Osteocyte (in vitro differentiated cells): ENCODE data around the gene NCOA3. TPM values are rescaled to one million over a fixed set of nuclear protein-coding genes. Genes with fewer than 3 reads are reported as not detected.
"Not testable (repeated sequence)": the region's sequence is repeated elsewhere in the genome, so short reads cannot be mapped to it uniquely, and the experiment has no call there.

Experiments used
- DNase-seq: peaks from one replicate; pipeline ENCODE4 v3.0.0; 2021; ENCODE audit warnings: mixed read lengths; ENCODE audit not compliant: unreplicated experiment; ENCODE audit errors: extremely low spot score
- H3K27ac Mint-ChIP-seq: one replicate; pipeline ENCODE4 v1.8.0; 2021; ENCODE audit warnings: mild to moderate bottlenecking, mixed read lengths; ENCODE audit not compliant: unreplicated experiment
- H3K27me3 Mint-ChIP-seq: one replicate; pipeline ENCODE4 v1.8.0; 2021; ENCODE audit warnings: mixed read lengths; ENCODE audit not compliant: unreplicated experiment
- H3K36me3 Mint-ChIP-seq: one replicate; pipeline ENCODE4 v1.8.0; 2021; ENCODE audit warnings: mixed read lengths; ENCODE audit not compliant: unreplicated experiment
- H3K4me1 Mint-ChIP-seq: one replicate; pipeline ENCODE4 v1.8.0; 2021; ENCODE audit warnings: mixed read lengths; ENCODE audit not compliant: unreplicated experiment
- H3K4me3 Mint-ChIP-seq: one replicate; pipeline ENCODE4 v1.8.0; 2021; ENCODE audit warnings: mild to moderate bottlenecking, moderate library complexity, mixed read lengths; ENCODE audit not compliant: unreplicated experiment
- H3K9me3 Mint-ChIP-seq: one replicate; pipeline ENCODE4 v1.8.0; 2021; ENCODE audit warnings: mixed read lengths; ENCODE audit not compliant: unreplicated experiment
- total RNA-seq: library from RNA; stranded (reverse); gene quantifications from 2 replicates; pipeline ENCODE4 v1.2.1, GENCODE V29; 2021
- TF ChIP-seq, protein P1 (sequence below): fragments of 200-600 bp; sonication (generic); IDR thresholded peaks from 2 replicates; pipeline ENCODE4 v1.5.0; 2021; ENCODE audit warnings: antibody characterized with exemption, mild to moderate bottlenecking, moderate library complexity

Gene NCOA3
- total RNA-seq, 1 donor from 2014 or later, result 75.9 TPM

DNA sequence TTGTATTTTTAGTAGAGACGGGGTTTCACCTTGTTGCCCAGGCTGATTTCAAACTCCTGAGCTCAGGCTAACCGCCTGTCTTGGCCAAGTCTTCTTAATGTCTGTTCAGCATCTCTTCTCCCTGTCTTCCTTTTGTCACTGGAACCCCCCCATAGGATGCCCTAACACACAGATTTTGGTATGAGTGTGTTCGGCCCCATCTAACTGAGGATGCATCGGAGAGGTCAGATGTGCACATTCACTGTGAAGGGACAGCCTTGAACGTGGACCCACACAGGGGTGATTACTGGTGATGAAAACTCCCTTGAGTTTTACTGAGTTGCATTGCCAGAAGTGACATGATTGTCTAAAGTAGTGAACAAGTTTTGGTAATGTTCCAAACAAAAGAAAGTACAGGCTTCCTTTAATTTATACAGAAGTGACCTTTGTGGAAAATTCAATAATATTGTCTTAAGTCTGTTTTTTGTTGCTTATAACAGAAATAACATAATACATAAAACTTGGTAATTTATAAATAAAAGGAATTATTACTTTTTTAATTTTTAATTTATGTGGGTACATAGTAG lies 40.5 kb upstream of the NCOA3 start:
- Mint-ChIP-seq H3K27me3 (no peaks in the 10 kb centered on the region), H3K4me3 (no peak overlapping the region), H3K4me1 (peaks cover 46% of the 10 kb centered on the region), H3K36me3 (no peaks in the 10 kb centered on the region), H3K27ac (peak overlapping the region; percentile 64), H3K9me3 (no peaks in the 10 kb centered on the region)
- TF ChIP-seq, protein P1, sequence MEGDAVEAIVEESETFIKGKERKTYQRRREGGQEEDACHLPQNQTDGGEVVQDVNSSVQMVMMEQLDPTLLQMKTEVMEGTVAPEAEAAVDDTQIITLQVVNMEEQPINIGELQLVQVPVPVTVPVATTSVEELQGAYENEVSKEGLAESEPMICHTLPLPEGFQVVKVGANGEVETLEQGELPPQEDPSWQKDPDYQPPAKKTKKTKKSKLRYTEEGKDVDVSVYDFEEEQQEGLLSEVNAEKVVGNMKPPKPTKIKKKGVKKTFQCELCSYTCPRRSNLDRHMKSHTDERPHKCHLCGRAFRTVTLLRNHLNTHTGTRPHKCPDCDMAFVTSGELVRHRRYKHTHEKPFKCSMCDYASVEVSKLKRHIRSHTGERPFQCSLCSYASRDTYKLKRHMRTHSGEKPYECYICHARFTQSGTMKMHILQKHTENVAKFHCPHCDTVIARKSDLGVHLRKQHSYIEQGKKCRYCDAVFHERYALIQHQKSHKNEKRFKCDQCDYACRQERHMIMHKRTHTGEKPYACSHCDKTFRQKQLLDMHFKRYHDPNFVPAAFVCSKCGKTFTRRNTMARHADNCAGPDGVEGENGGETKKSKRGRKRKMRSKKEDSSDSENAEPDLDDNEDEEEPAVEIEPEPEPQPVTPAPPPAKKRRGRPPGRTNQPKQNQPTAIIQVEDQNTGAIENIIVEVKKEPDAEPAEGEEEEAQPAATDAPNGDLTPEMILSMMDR, result no peak
- DNase-seq, result no peak

DNA sequence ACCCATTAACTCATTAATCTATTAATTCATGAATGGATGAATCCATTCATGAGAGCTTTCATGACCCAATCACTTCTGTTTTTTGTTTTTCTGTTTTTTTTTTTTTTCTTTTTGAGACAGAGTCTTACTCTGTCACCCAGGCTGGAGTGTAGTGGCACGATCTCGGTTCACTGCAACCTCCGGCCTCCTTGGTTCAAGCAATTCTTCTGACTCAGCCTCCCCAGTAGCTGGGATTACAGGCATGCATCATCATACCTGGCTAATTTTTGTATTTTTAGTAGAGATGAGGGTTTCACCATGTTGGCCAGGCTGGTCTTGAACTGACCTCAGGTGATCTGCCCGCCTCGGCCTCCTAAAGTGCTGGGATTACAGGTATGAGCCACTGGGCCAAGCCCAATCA lies 39.8 kb upstream of the NCOA3 start:
- not testable (repeated sequence) for DNase-seq, H3K27me3 Mint-ChIP-seq, H3K4me3 Mint-ChIP-seq, H3K36me3 Mint-ChIP-seq, H3K9me3 Mint-ChIP-seq
- Mint-ChIP-seq H3K27ac (peak overlapping the region; percentile 41), H3K4me1 (peaks cover 52% of the 10 kb centered on the region)

DNA sequence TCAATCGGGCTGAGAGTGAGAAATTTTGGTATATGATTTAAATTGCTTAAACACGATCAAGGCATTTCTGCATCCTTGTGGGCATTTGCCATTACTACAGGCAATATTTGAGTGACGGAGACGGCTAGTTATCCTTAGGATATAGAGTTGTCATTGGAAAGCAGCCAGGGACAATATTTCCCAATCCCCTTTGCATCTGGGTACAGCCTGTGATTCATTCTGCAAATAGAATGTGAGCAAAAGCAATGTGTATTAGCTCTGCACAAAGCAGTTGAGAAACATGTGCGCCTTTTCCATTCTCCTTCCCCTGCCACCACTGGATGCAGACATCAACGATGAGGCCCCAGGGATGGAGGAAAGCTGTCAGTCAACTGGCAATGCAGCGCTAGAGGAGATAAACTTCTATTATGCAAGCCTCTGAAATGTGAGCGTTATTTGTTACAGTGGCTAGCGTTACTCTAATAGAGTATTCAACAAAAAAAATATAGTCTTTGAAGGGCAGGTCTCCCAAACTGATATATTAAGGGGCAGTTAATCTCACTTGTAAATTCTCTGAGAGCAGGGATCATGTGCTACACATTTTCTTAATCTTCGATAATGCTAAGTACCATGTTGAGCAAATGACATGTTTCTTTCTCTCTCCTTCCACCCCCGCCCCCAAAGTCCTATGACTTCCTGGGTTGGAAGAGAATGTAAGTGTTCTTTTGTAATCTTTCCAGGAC lies 37.1 kb upstream of the NCOA3 start:
- H3K4me3 Mint-ChIP-seq, result peak overlapping the region; percentile 52
- no peaks in the 10 kb centered on the region for H3K36me3 Mint-ChIP-seq
- no peaks in the 10 kb centered on the region for H3K27me3 Mint-ChIP-seq
- TF ChIP-seq, protein P1, result peak; percentile 62
- peaks cover 45% of the 10 kb centered on the region for H3K4me1 Mint-ChIP-seq
- peak overlapping the region; percentile 92 for H3K27ac Mint-ChIP-seq
- DNase-seq, result peak; percentile 91
- no peaks in the 10 kb centered on the region for H3K9me3 Mint-ChIP-seq

DNA sequence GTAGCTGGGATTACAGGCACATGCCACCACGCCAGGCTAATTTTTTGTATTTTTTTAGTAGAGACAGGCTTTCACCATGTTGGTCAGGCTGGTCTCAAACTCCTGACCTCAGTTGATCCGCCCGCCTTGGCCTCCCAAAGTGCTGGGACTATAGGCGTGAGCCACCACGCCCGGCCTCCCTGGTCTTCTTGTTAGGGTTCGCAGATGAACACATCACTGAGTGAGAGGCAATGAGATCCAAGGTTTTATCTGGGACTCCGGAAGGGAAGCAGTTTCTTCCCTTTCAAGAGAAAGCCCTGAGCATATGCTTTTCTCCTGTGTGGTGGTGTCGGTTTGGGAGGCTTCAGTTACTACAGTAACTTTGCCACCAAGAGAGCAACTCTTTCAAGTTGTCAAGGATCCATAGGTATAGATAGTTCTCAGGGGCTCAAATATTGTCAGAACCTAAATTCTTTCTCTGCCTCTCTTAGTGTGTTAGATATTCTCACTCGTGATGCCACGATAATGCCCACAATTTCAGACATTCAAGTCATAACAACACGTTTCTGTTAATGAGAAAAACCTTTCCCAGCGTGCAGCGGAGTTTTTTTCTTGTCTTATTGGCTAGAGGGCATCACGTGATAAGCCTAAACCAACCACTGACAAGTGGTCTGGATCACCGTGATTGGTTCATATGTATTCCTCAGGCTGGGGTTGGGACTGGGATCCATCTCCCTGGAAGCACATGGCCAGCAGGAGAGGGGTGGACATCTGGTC lies 36.2 kb upstream of the NCOA3 start:
- peak overlapping the region; percentile 89 for H3K27ac Mint-ChIP-seq
- no peak overlapping the region for H3K4me3 Mint-ChIP-seq
- H3K36me3 Mint-ChIP-seq, result no peaks in the 10 kb centered on the region
- H3K9me3 Mint-ChIP-seq, result no peaks in the 10 kb centered on the region
- no peaks in the 10 kb centered on the region for H3K27me3 Mint-ChIP-seq
- DNase-seq, result no peak
- TF ChIP-seq, protein P1, result no peak
- peaks cover 45% of the 10 kb centered on the region for H3K4me1 Mint-ChIP-seq

DNA sequence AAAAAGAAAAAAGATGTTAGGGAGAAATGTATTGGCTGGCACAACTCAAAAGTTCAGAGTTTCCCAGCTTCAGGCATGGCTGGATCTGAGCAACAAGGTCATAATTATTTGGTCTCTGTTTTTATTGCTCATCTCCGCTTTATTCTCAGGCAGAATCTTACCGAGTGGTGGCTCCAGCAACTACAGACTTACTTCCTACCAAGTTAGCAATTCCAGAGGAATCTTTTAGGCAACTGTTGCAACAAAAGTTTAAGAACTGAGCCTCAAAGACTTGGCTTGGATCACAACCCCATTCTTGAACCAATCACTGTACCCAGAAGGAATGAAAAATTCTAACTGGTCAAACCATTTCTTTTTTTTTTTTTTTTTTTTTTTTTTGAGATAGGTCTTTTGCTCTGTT lies 35.5 kb upstream of the NCOA3 start:
- Mint-ChIP-seq H3K27me3 (no peaks in the 10 kb centered on the region), H3K4me3 (no peak overlapping the region), H3K9me3 (no peaks in the 10 kb centered on the region), H3K36me3 (no peaks in the 10 kb centered on the region), H3K27ac (peak overlapping the region; percentile 89), H3K4me1 (peaks cover 39% of the 10 kb centered on the region)
- TF ChIP-seq, protein P1, result no peak
- DNase-seq, result no peak
